HG02588 (cell line): ENCODE results near the gene ANGPTL2.
A peak's percentile ranks its signal among the peaks of the same experiment; 100 is the strongest.
"Not testable (repeated sequence)": the region's sequence is repeated elsewhere in the genome, so short reads cannot be mapped to it uniquely, and the experiment has no call there.

Source experiments
- ATAC-seq: cut with Tn5 transposase; IDR thresholded peaks from one replicate; pipeline ENCODE4 v1.9.1; 2021; ENCODE audit warnings: mild to moderate bottlenecking, moderate library complexity; ENCODE audit not compliant: unreplicated experiment

ANGPTL2 gene, protein sequence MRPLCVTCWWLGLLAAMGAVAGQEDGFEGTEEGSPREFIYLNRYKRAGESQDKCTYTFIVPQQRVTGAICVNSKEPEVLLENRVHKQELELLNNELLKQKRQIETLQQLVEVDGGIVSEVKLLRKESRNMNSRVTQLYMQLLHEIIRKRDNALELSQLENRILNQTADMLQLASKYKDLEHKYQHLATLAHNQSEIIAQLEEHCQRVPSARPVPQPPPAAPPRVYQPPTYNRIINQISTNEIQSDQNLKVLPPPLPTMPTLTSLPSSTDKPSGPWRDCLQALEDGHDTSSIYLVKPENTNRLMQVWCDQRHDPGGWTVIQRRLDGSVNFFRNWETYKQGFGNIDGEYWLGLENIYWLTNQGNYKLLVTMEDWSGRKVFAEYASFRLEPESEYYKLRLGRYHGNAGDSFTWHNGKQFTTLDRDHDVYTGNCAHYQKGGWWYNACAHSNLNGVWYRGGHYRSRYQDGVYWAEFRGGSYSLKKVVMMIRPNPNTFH

DNA sequence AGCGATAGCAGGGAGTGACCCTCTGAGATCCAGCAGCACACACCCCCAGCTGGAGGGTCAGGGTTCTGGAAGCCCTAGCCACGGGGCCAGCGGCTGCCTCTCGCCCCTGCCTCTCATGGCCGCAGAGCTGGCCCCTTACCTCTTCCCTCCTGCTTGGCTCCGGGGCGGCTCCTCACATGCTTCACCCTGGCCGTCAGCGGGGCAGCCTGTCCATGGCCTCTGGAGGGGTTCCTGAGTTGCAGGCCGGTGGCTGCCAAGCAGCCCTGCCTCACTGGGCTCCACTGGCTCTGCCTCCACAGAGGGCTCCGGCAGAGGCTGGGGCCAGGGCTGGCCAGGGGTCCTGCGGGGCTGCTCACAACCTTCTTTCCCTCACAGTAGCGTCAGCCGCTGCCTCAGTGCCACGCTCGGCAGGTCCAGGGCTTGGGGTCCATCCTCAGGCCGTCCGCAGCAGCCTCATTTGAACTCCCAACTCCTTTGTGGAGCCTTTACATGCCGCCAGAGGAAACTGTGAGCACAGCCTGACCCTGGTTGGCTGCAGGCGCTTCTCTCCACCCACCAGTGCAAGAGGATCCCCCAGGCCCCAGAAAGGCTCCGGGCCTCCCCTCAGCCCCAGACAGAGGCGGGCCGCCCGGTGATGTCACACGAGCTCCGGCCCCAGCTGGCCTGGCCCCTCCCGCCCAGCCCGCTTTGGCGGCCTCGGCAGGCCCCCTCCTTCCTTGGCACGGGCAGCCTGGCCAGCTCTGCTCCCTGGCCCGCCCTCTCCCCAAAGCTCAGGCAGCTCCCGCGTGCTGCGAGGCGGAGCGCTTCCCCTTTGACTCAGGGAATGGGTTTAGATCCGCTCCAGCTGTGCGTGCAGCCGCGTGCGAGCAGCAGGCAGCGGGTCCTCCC lies at the start of gene ANGPTL2:
Gene ANGPTL2 (minus strand): TSS at position 460 of the 888 bp plus-strand sequence. CDS start 13,904 bp downstream, outside the sequence.
- no peak for ATAC-seq

DNA sequence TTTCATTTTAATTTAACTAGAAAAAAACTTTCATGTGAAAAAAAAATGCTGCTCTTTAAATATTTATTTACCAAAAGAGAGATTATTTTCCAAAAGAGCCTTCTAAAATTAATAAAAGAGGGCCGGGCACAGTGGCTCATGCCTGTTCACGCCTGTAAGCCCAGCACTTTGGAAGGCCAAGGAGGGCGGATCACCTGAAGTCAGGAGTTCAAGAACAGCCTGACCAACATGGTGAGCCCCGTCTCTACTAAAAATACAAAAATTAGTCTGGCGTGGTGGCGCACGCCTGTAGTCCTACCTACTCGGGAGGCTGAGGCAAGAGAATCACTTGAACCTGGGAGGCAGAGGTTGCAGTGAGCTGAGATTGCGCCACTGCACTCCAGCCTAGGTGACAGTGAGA lies 48.9 kb upstream of the ANGPTL2 start:
- not testable (repeated sequence) for ATAC-seq

DNA sequence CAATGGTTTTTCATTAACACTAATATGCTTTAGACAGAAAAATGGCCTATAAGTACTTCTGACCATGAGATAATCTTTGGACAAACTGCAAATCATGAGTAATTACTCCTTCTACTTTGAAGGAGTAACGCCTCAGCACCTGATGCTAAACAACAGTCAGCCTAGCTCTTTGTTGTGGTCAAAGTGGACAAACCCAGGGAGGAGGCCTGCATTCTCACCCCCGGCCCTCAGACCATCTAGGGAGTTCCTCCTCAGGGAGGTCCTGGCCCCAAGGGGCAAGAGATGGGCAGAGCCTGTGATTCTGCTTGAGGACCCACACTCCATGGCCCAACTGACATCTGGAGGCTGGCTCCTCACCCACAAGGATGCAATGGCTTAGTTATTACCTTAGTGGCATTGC lies 48.2 kb upstream of the ANGPTL2 start:
- ATAC-seq, result no peak

DNA sequence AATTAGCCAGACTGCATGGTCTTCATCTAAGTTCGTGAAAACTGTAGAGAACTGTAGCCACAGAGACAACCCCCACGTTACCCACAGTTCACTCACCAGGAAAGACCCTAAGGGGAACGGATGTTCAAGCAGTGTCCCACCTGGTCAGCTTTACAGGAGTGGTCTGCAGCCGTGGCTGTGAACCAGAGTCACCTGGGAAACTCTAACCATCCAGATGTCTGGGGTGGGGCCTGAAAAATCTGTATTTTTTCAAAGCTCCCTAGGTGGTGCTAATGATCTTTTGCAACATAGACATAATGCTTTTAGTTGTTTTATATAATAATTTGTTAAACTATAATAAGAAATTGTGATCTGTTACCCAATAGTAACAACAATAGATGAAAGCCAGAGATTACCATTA lies 47.7 kb upstream of the ANGPTL2 start:
- ATAC-seq, result no peak

DNA sequence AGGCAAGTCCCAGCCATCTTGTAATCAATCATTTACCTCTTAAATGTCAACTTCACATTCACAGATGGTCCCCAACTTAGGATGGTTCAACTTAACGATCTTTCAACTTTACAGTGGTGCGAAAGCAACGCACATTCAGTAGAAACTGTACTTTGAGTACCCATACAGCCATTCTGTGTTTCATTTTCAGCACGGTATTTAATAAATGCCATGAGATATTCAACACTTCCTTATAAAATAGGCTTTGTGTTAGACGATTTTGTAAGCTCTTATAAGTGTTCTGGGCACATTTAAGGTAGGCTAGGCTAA lies 47.1 kb upstream of the ANGPTL2 start:
- ATAC-seq, result no peak

DNA sequence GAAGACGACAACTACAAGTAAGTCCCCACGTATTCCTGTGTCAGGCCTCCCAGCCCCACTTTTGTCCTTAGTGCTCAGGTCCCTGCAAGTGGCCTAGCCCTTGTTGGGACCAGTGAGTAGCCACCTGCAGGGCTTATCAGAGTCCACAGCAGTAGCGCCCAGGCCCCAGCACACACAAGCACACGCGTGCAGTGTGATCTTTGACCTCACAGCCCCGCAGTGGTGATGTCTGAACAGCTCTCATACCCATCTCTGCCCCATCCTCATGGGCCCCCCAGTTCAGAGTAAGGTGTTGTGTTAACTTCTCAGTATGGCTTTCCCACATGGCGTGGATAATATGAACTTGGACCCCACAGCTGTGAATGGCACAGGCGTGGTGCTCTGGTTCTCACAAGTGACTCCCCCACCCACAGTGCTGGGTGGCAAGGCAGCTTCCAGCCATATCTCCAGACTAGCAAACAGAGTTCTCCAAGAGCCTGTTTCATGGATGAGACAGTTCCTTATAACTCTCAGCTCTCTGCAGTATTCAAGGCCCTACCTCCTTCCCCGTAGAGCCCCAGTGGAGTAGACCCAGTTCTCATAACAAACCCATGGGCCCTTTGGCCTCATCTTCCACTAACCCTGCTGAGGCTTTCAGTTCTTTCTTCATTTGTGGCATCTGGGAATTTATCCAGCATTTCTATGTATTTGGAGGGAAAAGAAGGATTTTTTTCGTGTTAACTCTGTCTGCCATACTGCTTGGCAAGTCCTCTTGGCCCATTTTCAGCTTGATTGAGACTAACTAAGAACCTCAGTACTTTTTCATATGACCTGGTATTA lies 46.5 kb upstream of the ANGPTL2 start:
- no peak for ATAC-seq

DNA sequence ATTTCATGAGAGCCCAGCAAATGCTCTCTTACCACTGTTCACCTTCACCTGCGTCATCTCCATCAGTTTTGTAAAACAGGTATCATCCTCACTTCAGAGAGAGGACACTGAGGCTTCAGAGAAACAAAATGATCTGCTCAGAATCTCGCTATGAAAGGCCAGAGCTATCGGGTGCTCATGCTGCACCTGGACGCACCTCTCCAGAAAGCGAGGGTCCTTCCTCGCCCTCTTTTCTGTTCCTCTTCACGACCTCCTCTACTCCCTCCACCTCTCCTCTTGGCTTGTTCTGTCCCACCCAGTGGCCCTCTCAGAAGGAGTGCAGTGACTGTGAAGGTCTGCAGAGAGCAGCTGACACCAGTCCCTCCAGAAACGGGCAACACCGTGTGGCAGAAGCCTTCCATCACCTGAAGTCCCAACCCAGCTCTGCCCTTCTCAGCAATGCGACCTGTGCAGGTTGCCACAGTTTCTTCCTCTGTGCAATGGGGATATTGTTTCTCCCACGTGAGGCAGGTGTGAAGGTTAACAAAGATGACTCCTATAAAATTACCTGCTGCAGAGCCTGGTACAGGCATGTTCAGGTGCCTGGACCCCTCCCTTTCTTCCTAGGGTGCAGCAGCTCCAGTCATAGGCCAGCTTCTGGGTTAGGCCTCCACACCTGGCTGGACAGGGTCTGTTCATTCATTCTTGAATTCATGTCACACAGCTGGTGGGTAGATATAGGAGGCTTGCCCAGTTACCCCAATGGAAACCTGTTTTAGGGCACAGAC lies 45.3 kb upstream of the ANGPTL2 start:
- ATAC-seq, result no peak

DNA sequence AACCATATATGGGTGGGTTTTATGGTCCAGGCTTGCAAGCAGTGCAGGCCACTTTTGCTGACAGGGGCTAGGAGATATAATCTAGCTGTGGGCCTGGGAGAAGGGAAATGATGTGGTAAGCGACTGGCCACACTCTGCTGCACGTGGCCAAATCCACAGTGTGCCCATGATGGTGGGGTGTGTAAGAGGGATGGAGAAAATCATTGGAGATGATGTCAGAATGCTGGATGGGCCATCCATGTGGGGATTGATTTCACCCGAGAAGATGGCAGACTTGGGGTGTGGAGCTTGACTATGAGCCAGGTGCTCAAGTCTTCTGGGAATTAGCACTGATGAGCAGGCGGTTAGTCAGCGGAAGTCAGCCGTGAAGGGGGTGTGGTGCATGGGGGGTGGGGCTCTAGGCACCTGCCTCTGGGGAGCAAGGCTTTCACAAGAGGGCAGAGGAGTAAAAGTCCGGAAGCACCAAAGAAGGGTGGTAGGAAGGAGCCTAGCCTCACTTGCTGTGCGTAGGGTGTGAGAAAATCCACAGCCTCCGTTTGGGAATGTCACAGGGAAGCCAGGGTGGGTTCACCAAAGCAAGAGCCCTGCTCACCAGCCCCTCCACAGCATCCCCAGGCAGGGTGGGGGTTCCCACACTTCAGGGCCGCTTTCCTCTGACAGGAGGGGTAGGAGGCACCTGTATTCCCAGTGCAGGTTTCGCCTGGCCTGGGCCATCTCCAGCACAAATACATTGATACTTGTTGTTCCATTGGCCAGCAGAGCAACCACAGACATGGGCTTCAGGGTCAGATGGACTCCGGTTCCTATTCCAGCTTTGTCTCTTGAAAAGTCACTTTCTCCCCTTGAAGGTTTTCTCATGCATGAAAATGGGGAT lies 44.5 kb upstream of the ANGPTL2 start:
- ATAC-seq, result peak; percentile 78

DNA sequence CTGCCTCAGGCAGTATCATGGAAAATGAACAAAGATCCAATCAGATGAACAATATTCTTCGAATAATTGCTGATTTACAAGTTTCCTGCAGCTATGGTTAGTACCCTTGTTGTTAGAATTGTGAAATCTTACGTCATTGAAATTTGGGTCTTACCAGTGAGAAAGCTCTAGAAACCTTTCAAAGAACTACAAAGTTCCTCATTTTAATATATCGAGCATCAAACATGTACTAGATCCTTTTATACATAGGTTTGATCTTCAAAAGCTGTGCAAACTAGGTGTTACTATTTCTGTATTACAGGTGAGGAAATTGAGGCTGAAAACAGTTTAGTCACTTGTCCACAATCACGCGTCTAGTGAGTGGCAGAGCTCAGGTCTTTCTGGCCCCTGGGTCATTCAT lies 43.7 kb upstream of the ANGPTL2 start:
- ATAC-seq, result no peak

DNA sequence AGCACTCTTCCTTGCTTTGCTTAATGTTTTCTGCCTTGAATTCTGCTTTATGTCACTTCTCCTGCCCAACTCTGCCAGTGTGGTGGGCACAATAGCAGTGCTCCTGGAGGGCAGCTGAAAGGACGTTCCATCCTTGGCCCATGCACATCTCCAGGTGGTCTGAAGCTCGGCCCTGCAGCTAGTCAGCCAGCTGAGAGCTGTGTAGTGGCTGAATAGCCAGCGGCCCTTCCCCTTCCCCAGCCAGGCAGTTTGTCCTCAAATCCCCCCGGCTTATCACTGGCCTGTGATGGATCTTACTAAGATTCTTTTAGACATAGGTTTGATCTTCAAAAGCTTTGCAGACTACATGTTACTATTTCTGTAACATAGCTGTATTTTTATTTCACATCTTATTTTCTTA lies 42.7 kb upstream of the ANGPTL2 start:
- no peak for ATAC-seq

DNA sequence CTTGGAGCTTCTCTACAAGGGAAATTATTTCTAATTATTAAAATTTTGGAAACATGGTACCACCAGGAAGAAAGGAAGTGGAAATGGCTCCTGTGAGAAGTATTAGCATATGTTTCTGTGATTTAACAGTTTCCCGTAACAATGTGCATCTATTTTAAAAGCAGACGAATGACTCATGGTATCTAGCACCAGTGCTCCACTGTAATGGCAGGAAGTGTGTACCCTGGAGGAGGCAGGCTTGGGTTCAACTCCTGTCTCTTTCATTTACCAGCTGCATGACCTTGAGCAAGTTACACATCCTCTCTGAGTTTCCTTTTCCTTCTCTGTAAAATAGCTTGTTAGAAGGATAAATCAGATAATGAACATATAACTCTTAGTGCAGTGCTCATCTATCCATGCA lies 41.0 kb upstream of the ANGPTL2 start:
- ATAC-seq, result no peak

DNA sequence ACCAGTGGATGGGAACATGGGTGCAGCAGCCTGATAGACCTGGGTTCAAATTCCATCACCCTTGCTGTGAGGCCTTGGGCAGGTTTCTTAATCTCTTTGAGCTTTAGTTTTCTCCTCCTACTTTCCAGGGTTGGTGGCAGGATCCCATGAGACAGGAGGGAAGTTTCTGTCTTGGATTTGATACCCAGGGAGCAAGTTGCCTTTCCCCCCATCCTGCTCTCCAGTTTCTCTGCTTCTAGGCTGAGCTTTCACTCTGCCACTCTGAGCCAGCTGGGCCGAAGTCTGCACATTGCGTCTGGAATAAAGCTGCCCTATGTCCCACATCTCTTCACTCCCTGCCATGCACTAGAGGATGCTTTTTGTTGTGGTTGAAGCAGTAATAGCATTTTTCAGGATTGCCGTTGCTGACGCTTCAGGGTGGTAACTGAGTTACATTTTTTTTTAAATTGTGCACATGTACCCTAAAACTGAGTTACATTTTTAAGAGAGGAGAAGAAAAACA lies 40.5 kb upstream of the ANGPTL2 start:
- no peak for ATAC-seq

DNA sequence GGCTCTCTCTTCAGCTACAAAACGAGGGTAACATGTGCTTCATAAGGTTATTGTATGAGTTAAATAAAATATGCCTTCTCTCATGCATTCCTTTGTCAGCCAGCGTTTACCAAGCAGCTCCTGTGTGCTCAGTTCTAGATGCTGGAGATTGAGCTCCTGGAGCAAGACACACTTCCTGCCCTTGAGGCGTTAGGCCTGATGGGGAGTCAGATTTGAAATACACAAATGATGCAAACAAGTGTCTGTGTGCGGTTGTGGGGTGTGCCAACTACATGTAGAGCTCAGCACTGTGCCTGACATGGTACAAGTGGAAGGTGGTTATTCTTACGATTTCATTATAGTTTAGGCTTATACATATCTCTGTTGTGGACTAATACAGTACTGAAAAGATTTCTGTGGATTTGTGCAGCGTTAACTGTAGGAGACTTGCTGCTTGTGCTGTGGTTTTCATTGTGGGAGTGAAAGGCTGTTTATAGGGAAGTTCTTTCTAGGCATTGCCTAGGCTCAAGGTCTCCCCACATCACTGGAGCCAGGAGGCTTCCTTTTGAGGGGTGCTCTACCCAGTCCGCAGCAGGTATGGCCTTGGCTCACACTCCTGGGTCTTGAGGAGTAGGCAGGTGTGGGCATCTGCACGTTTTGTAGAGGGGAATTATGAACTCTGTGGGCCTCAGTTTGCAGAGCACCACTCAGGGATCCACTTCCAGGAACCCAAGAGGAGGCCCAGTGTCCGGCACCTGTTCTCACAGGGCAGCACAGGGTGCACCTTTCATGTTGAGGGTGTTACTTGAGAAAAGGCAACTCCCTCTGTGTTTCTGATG lies 39.8 kb upstream of the ANGPTL2 start:
- no peak for ATAC-seq

DNA sequence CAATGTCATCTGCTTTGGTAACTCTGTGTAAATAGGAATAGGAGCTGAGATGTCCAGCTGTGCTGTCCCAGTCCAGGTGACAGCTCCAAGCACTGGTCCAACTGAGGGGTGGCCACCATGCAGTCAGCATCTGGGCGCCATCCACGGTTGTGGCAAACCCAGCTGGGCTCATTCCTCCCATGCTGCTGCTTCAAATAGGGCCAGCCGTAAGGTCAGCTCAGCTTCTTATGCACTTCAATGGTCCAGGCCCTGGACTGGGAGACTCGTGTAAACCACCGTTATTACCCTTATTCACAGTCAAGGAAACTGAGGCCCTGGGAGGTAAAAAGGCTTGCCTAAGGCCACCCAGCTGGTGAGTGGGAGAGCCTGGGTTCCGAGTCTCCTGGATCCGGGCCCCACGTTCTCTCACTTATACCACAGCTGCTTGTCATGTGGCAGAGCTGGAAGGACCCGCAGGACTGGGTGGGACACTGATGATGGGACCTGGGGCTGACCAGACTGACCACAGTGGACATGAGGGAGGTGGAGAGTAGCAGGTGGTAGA lies 38.7 kb upstream of the ANGPTL2 start:
- no peak for ATAC-seq

DNA sequence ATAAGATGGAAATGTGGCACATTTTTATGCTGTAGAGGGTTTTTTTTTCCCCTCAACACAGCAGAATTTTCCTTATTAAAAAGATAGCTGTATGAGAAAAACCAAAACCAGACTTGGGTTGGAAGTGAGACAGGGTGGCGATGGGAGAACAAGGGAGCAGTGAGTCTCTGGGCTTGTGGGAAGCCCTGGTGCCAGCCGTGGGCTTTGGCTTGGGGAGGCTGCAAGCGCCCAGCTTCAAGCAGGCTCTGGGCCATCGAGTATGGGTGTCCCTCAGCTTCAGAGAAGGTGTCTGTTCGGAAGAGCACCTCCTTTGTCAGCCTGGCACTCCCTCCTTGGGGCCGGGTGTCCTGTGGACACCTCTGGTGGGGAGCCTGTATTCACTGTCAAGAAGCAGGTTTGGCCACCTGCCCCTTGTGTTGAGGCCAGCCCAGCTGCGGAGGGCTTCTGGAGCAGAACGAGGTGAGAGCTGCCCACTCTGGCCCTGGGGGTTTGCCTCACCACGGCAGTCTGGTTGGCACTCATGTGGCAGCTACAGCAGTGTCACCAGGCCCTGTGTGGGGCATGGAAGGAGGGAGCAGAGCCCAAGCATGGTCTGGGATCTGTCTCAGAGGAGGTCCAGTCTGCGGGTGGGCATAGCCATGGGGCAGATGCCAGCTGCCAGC lies 37.6 kb upstream of the ANGPTL2 start:
- no peak for ATAC-seq

DNA sequence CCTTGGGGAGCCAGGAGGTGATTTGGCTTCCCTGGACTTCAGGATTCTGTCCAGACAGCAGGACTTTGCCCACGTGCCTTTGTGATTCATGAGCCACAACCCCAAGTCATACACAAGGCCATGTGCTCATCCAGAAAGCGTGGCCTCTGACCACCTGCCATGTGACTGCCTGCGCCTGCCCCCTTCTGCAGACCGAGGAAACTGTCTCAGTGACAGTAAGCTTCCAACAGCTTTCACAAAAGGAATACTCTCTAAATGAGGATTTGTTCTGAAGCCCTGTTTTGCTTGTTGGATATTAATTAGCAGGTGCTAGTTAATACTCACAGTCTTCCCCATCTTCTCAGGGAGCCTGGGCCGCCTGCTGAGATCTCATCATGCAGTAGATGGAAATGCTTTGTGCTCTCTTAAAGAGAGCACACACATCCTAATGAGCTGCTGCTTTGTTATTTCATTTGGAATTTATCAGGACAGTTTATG lies 36.9 kb upstream of the ANGPTL2 start:
- ATAC-seq, result no peak

DNA sequence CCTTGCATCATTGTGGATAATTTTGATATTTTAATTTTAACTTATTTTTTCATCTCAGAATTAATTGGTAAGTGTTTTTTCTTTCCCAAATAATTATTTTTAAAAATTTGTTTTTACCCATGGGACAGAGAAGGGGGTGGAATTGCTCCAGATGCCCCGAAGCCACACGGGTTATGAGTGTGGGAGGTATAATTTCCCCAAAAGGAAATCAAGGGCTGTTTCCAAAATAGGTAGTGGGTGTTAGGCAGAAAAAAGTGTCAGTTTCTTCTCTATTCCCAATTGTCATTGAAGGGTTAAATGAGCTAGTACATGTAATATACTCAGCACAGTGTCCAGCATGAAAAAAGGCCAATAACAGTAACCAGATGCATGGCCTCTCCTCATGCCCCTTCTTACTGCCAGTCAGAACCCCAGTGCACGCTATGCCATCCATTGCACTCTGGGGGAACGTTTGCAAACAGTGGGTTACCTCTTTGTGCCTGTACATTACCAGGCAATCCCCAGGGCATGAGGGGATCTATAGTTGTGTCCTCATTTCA lies 36.4 kb upstream of the ANGPTL2 start:
- no peak for ATAC-seq
